ENCODE results near the gene KMT5C. TPM values are rescaled to one million over a fixed set of nuclear protein-coding genes. Genes with fewer than 3 reads are reported as not detected.

Gene KMT5C
- total and polyA plus RNA-seq, 11 donors = 3.3 to 10.8 (median 6.2) TPM

DNA sequence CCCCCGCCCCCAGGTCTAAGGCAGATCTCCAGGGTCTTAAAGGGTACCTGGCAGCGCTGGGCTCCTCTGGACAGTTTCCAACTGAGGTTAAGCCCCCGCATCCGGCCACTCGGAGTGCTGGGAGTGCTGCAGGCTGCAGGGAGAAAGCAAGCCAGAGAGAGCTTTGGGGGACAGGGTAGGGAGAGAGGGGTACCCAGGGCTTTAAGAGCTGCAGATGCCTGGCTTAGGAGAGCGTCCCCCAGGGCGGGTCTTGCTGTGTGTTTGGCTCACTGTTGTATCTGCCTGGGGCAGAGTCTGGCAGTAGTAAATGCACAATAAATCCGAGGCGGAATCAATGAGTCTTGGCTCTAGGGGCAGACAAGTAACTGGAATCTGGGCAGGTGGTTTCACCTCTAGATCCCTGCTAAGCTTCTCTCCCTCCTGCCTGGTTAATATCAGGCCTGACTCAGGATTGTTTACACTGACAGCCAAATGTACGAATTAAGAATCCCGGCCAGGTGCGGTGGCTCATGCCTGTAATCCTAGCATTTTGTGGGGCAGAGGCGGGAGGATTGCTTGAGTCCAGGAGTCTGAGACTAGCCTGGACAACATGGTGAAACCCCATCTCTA lies 15.6 kb downstream of the KMT5C start:
- Histone ChIP-seq H3K27me3 (peaks cover 10 to 69% (median 46%) of the 10 kb centered on the region in 9 donors), H3K4me1 (peaks cover 0 to 19% (median 14%) of the 10 kb centered on the region in 12 donors), H3K9me3 (no peaks in the 10 kb centered on the region), H3K27ac (no peak overlapping the region), H3K36me3 (no peaks in the 10 kb centered on the region), H3K4me3 (no peak overlapping the region)
- intact Hi-C loops (cut with DNase I) = no loop called here
- WGBS, 4 donors = 32 to 45% (median 36%) methylated on average over 12 to 13 of the region's 13 CpGs
- DNase-seq (no peak), ATAC-seq (no peak)
- TF ChIP-seq, protein P1, sequence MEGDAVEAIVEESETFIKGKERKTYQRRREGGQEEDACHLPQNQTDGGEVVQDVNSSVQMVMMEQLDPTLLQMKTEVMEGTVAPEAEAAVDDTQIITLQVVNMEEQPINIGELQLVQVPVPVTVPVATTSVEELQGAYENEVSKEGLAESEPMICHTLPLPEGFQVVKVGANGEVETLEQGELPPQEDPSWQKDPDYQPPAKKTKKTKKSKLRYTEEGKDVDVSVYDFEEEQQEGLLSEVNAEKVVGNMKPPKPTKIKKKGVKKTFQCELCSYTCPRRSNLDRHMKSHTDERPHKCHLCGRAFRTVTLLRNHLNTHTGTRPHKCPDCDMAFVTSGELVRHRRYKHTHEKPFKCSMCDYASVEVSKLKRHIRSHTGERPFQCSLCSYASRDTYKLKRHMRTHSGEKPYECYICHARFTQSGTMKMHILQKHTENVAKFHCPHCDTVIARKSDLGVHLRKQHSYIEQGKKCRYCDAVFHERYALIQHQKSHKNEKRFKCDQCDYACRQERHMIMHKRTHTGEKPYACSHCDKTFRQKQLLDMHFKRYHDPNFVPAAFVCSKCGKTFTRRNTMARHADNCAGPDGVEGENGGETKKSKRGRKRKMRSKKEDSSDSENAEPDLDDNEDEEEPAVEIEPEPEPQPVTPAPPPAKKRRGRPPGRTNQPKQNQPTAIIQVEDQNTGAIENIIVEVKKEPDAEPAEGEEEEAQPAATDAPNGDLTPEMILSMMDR (IDR thresholded peaks at IDR 0.05) = no peak
- no peak for TF ChIP-seq POLR2A (IDR thresholded peaks at IDR 0.05)

DNA sequence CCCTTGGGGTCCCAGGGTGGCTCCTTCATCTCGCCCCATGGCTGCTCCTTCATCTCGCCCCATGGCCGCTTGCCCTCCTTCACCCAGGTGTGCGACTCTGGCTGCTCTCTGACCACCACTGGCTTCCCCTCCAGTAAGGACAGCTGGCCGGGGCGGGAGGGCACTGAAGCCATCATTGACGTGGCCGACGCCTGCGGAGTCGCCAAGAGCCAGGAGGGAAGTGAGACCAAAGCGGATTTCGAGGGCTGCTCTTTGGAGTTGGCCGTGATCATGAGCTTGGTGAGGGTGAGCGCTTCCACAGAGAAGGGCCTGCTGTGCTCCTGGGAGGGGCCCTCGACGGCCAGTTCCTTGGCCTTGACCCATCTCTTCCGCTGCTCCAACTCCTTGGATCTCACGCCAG lies 18.8 kb downstream of the KMT5C start:
- H3K9me3 ChIP-seq = no peaks in the 10 kb centered on the region
- H3K36me3 ChIP-seq = no peaks in the 10 kb centered on the region
- intact Hi-C loops (cut with DNase I) = no loop called here
- ATAC-seq (no peak), DNase-seq (no peak)
- 85 to 88% (median 88%) methylated on average over 11 to 19 of the region's 19 CpGs for WGBS, 4 donors
- no peak for TF ChIP-seq POLR2A (IDR thresholded peaks at IDR 0.05)
- TF ChIP-seq, protein P1 (IDR thresholded peaks at IDR 0.05) = no peak
- H3K27me3 ChIP-seq = peaks cover 7 to 38% (median 21%) of the 10 kb centered on the region in 9 donors
- no peak overlapping the region for H3K4me3 ChIP-seq
- H3K27ac ChIP-seq = no peak overlapping the region
- H3K4me1 ChIP-seq = peaks cover 0 to 14% (median 10%) of the 10 kb centered on the region in 12 donors

DNA sequence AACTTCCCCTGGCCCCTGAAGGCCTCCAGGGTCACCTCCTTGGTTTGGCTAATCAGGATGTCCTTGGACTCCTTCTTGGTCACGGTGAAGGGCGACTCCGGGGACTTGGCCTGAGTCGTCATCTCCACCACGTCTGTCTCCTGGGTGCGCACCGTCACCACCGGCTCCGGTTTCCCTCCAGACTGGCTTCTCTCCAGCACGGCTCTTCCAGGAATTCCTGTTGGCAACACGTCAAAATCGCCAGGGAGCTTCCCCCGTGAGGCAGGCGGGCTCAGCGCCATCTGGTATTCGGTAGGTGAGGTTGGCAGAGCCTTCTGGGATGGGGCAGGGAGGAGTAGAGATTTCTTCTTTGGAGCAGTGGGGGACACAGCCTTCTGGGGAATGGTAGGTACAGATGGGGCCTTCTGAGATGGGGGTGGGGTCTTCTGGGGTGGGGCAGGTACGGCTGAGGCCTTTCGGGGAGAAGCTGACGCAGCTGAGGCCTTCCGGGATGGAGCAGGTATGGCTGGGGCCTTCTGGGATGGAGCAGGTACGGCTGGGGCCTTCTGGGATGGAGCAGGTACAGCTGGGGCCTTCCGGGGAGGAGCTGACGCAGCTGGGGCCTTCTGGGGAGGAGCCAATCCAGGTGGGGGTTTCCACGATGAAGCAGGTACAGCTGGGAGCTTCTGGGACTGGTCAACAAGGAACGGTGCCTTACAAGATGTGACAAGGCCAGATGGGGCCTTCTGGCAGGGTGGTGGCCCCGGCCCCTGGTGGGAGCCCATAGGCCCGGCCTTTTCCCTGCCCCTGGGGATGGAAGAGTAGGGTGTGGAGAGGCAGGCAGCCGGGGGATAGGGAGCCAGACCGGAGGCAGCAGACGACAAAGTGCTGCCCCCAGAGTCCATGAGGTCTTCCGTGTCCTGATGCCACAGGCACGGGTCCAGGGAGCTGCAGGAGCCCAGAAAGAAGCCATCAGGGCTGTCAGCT lies 19.6 kb downstream of the KMT5C start:
- Histone ChIP-seq H3K4me1 (peaks cover 0 to 7% (median 4%) of the 10 kb centered on the region in 12 donors), H3K36me3 (no peaks in the 10 kb centered on the region), H3K4me3 (no peak overlapping the region), H3K9me3 (no peaks in the 10 kb centered on the region), H3K27ac (no peak overlapping the region), H3K27me3 (peaks cover 1 to 30% (median 14%) of the 10 kb centered on the region in 9 donors)
- DNase-seq = no peak
- intact Hi-C loops (cut with DNase I) = no loop called here
- TF ChIP-seq, protein P1 (IDR thresholded peaks at IDR 0.05) = no peak
- TF ChIP-seq POLR2A (IDR thresholded peaks at IDR 0.05) = no peak
- WGBS, 4 donors = 57 to 72% (median 61%) methylated on average over 31 to 32 of the region's 32 CpGs
- ATAC-seq = no peak

DNA sequence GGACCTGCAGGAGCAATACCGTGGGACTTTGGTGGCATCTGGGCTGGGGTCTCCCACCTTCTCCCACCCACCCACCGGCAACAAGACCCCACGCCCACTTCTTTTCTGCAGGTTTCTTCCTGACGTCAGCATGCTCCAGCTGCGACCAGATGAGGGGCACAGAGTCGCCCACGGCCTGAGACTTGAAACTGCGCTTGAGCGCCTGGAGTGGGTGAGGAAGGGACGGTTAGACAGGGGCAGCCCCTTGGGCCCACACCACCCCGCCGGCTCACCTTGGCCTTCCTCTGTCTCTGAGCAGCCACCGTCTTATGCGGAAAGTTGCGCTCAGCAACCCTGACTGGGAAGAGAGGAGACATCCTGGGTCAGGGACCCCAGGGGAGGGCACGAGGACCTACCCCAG lies 21.2 kb downstream of the KMT5C start:
- WGBS, 4 donors = 89 to 92% (median 91%) methylated on average over 16 of the region's 16 CpGs
- intact Hi-C loops (cut with DNase I) = no loop called here

More for the DNA sequence above, 21.2 kb downstream of the KMT5C start:
- Histone ChIP-seq H3K27ac (no peak overlapping the region), H3K4me1 (no peaks in the 10 kb centered on the region), H3K27me3 (peaks cover 0 to 18% (median 2%) of the 10 kb centered on the region in 9 donors), H3K9me3 (no peaks in the 10 kb centered on the region), H3K36me3 (no peaks in the 10 kb centered on the region), H3K4me3 (no peak overlapping the region)
- ATAC-seq = no peak
- TF ChIP-seq, protein P1 (IDR thresholded peaks at IDR 0.05) = no peak
- no peak for TF ChIP-seq POLR2A (IDR thresholded peaks at IDR 0.05)
- DNase-seq = no peak
